Activated naive CD4-positive, alpha-beta T cell (primary cell): ENCODE measurements around the gene COL19A1.
"Not testable (repeated sequence)": the region's sequence is repeated elsewhere in the genome, so short reads cannot be mapped to it uniquely, and the experiment has no call there.

ENCODE experiments used
- DNase-seq, 4 experiments: peaks; one replicate each; lab custom pipeline; 2025; lab: John Stamatoyannopoulos, UW

The COL19A1 gene

DNA sequence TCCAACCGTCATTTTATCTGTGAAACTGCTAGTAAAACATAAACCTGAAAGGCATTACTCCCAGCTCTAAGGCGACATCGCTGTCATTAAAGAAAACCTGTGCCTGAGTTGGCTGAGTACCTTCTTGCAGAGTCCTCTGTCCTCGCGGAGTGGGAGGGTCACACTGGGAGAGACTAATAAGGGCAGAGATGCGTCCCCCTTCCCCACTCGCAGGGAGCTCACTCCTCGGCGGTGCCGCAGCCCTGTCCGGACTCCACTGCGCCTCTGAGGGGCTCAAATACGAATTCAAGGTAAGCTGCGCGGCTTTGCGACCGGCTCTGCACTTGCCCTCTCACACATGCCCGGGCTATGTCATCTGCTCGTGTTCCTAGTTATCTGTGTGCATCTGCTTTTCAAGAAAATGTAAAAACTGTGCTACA is at the start of gene COL19A1:
TSS of gene COL19A1 (plus strand) at position 206 of the 419 bp plus-strand sequence. CDS start 13,012 bp downstream, outside the sequence.
- DNase-seq = peak in 1 of 4 experiments; percentile 14

DNA sequence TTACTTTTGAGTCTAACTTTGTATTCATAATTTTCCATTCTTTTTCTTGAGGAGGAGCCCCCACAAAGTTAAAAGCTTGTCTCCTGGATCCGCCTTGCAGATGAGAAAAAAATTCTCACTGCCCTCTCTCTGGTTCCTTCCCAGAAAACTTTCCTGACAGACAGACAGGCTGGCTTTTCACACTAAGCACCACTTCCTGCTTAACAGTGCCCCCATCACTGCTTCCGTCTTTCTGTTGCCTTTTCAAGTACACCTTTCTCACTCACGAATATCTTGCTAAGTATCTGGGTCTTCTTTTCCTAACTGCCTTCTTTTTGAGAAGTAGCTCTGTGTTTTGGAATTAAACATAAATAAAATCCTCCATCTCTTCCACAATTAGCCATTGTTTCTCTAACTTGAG is 49.8 kb upstream of the COL19A1 start:
- DNase-seq = no peak

DNA sequence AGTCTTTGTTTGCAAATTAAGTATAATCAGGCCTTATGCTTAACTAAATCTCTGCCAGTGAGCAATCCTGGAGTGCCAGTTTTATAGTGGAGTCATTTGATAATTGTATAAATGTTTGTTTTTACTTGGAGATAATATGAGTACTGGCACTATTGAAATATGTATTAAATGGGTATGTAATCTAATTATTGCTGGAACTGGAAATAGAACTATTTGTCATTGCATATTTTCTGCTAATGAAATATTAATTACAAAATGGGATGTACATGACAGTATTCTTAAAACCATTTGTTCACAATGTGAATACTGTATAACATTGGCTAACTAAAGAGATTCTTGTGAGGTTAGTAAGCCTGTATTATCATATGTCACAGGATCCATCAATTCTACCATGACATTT is 49.0 kb upstream of the COL19A1 start:
- no peak for DNase-seq

DNA sequence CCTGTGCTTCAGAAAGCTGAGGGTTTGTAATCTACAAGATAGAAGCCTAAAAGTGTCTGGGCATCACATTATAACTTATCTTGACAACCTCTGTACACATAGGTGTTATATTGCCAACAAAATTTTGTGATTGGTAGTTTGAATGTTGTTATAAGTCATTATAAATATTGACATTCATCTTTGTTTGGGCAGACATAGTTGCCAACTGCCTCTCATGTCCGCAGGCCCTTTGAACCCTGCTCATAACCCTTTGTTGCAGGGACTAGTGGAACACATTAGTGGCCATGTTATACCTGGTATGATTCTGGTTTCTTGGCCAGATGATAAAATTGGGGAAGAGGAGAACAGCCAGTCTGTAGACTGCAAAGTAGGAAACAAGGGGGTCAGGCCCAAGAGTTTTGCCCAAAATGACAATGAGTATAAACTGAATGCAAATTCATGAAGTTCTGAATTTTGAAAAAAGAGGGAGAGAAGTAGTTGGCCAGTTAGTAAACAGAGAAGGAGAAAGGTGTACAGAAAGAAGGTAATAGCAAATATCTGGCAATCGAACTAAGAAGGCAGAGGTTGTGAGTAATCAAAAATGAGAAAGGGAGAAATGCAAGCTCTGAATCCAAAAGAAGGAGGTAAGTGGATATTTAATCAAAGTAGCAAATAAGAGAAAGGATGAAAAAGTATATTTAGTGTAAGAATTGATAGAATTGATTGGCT is 48.0 kb upstream of the COL19A1 start:
- DNase-seq = no peak

DNA sequence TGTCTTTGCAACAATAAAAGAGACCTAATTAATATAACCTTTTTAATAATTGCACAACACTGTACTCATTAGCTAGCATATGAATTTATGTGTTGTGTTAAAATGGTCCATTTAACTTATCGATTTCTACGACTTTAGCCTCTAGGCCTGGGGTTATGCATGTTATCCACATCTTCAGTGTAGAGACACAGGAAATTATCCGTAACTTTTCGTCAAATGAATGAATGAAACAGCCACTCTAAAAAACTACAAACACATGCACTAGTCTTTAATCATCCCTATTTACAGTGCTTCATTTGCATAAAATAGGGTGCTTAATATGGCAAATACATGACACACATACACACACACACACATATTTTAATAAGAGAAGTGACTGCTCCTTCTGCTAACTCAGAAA is 47.2 kb upstream of the COL19A1 start:
- DNase-seq = no peak

DNA sequence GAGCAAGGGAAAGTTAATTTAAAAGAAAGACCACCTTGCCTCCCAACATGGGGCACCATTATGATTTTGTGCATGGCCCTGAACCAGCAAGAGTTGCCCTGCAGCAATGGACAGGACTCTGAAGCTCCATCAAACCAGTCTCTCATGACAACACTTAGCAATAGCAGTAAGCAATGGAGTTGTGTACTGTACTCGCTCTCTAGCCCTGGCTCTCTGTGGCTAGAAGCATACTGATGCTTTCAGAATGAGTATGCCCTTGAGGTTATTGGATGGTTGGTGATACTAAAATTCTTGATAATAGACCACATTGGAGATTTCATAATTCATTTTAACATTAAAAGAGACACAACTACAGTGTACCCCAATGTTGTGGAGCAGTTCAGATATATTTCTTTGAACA is 46.3 kb upstream of the COL19A1 start:
- no peak for DNase-seq

DNA sequence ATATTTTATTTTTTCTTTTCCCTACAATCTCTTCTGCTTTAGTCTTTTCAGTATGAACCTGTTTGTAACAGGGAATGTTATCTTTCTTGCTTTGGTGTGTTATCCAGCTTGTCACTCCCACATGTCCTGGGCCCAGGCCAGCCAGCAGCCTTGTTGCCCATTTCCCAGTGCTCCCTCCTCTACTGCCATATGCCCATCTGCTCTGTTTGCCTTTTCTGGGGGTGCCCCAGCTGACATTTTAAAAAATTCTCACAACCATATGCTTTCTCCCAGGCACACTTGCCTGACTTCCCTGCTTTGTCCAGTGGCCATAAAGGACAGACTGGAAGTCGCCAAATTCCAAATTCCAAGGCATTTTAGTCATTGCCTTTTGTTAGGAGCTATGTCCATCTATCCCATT is 45.9 kb upstream of the COL19A1 start:
- no peak for DNase-seq

DNA sequence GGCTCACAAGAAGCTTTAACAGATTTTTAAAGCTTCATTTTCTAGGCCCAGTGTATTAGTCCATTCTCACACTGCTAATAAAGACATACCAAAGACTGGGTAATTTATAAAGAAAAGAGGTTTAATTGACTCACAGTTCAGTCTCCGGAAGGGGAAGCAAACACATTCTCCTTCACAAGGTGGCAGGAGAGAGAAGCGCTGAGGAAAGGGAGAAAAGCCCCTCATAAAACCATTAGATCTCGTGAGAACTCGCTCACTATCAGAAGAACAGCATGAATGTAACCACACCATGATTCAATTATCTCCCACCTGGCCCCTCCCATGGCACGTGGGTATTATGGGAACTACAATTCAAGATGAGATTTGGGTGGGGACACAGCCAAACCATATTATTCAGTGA is 42.0 kb upstream of the COL19A1 start:
- not testable (repeated sequence) for DNase-seq

DNA sequence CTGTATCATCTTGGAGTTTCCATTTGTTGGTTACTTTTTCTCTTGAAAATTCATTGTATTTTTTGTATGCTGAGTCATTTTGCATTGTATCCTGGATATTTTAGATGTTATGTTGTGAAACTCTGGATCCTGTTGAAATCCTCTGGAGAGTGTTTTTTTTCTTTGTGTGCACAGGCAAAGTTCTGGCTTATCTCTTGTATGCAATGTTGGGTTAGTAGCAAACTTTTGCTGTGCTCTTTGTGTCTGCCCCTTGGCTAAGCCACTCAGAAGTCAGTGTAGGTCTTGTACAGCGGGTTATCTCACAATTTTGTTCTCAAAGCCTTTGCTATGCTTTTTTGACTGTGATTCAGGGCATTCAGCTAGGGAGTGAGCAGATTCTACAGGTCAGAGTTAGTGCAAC is 40.5 kb upstream of the COL19A1 start:
- DNase-seq = no peak

DNA sequence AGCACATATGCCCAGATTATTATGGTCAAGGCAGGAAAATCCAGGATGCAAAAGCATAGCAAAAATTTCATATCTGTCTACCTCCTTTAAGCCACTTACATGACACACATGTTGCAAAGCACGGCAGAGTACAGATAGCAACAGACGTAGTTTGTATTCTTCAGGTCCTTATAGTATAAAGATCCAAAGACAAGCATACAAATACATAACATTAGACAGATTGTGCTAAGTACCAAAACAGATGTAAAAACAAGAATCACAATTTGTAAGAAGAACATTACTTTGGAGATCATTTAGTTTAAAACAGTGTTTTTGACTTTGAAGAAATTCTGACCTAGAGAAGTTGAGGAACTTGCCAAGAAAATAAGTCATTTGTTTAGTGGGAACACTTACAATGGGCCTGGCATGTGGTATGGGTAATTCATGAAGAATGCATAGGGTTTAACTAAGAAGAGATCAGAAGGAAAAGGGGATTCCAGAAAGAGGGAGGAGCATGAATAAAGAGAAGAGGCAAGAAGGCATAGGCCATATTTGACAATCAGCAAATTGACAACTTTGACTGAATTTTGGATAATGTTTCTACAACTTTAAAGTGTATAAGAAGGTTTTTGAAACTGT is 39.0 kb upstream of the COL19A1 start:
- no peak for DNase-seq

DNA sequence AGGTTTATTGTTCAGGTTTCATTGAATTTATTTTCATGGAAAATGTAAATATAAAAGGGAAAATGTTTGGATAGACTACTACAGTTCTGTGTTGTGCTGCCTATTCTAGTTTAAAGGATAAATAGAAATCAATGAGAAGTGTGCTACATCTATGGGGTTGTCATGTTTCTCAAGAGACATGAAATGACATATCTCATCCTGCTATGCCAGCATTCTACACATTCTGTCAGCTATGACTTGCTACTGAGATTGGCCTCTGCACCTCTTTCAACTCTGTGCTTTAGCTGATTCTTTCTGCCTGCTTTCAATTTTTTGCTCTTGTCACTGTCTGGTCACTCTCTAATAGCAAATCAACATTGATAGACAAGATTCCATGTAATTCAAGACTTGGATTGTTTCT is 33.8 kb upstream of the COL19A1 start:
- no peak for DNase-seq

DNA sequence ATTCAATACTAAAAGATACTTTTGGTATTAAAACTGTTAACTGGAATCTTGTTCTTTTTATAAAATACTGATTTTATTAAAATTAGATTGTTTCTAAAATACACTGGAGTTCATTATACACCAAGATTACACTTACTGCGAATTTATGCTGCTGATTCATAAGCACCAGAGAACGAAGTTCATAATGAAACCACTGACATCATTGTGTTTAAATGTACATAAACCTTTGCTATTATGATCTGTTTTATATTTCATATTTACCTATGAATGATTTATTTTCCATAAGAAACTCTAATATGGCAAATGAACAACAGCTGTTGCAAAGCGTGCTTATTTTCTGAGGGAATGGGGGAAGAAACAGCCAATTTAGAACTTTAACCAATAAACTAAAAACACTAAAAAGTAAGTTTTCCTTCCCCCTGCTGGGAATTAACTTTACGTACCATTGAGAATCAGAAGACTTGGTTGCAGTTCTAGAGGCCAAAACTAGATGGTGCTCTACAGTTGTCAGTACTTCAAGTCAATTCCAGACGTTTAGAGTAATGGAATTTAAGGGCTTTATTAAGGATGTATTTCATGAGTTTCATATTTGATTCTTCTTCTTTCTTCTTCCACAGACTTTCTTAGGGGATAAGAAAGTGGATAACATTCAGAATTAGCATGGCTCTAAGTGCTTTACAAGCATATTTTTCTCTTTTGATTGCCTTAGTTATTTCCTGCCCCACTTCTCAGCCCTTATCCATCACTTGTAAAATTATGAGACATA is 30.8 kb upstream of the COL19A1 start:
- no peak for DNase-seq

DNA sequence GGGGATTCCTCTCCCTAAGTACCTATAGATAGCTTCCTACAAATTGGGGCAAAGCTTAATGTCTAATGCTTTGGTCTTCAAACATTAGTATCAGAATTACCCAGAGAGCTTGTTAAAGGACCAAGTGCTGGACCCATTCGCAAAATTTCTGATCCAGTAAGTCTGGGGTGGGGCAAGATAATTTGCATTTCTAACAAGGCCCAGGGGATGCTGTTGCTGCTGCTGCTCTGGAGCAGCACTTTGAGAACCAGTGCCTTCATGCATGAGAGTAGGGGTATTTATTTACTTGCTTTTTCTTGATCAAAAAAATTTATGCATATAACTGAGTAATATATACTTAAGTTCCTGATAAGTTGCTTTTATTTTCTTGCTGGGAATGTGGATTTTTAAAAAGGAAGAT is 24.5 kb upstream of the COL19A1 start:
- no peak for DNase-seq

DNA sequence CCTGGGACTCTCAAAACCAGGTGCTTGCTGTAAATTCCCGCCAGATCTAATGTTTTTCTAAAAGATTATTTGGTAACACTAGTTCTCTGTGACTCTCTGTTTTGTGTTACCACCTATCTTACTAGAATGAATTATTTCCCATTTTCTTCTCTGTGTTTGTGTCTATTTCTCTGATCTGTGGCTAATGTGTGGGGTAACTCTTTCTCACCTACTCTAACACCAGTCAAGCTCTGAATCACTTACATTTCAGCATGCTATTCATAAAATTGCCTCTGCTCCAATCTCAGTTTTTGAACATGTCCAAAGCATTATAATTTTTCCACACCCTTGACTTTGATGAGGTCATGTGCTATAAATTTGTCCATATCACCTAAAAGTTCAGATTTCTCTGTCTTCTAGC is 23.2 kb upstream of the COL19A1 start:
- no peak for DNase-seq

DNA sequence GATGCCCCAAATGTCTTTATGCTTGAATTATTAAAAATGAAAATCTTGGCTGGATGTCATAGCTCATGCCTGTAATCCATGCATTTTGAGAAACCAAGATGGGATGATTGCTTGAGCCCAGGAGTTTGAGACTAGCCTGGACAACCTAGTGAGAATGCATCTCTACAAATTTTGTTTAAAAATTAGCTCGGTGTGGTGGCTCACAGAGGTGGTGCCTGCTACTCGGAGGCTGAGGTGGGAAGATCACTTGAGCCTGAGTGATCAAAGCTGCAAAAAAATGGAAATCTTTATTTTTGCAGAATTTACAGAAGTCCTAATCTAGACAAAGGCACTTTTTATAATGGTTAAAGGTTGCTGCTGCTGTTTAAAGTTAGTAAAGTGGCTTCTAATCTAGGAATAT is 20.0 kb upstream of the COL19A1 start:
- no peak for DNase-seq

DNA sequence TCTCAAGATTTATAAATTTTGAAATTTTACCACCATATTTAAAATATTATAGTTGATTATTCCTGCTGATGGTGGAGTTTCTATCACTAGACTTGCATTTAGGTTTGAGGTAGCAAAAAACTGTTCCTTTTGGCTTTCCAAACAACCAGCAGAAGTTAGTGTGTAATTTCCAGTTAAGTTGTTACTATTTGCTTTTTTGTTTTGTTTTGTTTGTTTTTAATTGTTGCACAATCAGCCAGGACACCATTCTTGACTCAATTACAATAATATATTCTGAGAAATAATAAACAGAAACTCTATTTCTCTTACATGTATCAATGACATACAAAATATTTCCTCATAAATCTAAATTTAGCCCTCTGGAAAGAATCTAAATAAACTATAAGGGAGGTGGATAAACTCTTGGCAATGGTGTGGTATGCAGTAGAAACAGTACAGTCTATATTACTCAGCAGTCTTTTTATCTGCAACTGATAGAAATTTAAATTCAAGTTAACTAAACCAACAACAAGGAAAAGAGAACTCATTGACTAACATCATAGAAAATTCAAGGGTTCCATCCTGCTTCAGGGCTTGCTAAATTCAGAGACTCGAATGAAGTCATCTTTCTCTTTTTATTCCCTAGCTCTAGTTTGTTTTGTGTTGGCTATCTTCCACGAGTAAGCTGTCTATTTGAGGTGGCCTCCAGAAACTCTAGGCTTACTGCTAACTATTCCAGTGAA is 19.4 kb upstream of the COL19A1 start:
- DNase-seq = no peak

DNA sequence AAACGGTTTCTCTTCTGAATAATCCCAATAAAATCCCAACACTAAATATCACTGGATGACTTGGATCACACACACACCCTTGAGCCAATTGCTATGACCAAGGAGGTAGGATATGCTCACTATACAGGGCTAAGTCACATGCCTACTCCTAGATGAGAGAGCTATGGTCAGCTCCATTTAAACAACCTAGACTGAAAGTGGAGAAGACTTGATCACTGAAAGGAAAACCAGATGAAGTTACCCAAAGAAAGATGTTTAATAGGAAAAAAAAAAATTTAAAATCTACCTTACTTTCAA is 18.9 kb upstream of the COL19A1 start:
- no peak for DNase-seq

DNA sequence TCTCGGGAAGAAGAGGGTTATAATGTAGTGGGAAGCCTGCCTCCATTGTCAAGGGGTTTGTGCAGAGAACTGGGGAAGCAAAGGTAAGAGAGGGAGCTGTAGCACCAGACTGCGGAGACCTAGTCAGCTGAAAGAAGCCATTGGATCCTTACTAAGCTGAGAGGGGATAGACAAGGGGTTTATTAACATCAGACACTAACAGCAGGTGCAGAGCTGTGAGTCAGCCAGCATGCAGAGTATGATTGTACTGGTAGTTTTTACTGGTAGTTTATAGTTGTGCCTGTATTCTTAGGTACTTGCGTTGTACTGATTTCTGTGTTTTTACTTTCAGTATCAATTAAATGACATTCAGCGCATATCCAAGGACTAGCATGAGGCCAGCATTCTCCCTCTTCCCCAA is 17.8 kb upstream of the COL19A1 start:
- no peak for DNase-seq

DNA sequence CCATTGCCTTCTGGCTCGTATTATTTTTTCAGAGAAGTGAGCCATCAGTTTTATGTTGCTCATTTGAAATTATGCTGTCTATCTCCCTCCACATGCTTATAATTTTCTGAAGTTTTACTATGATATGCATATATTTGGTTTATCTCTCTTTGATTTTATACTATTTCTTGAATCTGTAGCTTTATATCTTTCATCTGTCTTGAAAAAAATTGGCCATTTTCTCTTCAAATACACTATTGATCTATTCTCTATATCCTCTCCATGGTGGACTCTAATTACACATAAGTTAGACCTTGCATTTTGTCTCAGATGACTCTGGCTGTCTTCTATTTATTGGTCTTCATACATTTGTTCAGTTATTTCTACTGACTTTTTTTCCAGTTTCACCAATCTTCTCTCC is 13.7 kb upstream of the COL19A1 start:
- no peak for DNase-seq

DNA sequence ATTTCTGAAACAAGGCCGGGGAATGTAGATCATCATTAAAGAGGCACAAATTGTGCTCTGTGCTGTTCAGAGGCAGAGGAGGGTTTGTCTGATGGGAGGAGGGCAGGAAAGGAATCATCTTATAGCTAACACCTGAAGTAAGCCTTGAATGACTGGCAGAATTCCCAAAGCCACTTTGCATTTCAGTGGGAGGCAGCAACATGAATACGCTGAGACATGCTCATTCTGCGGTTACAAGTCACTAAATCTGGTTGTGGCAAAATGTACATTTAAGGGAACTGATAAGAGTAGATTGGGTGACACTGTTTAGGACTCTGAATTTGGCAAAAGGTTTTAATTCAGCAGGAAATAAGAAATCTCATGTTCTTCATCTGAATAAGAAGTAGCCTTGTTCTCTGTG is 4.4 kb upstream of the COL19A1 start:
- DNase-seq = no peak

DNA sequence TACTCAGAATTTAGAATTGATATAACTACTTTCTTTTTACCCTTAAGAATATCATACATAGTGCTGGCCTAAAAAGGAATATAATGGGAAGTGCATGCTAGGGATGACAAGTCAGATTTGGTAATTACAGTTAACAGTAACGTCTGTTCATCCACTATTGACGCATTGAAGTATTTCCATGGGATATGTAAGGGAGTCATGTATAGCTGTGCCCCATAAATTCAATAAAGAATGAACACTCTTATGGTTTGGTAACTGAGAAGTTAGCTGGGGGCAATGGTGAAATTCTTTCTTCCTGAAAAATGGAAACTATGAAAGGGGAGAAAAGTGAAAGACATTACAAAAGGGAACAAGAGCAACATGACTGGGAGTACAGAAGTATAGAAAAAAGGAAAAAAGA is 2.6 kb upstream of the COL19A1 start:
- DNase-seq = no peak

DNA sequence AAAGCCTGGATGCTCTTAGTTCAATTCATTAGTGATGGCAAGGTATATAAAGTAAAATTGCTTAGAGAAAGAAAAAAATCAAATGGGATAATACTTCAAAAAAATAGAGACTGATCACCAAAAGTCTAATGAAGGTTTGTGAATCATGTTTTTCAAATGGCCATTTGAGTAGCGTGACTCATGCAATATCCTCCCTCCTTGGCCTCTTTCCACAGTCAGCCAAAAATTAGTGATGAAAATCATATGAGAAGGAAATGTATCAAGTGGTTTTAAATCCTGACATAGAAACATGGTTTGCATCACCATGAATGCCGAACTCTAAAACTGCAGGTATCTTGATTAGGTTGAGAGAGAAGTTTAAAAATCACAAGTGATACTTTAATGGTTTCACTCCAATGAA is 1.2 kb upstream of the COL19A1 start:
- no peak for DNase-seq
